D721Med (cell line): ENCODE results near the gene CCDC85C.
A peak's percentile ranks its signal among the peaks of the same experiment; 100 is the strongest.

Source experiments
- DNase-seq: peaks from one replicate; pipeline ENCODE4 v3.0.0; 2011; ENCODE audit warnings: low spot score; ENCODE audit not compliant: insufficient read length
- FAIRE-seq: peaks from 2 replicates; lab custom pipeline; 2011; peaks lifted over from hg19 to GRCh38; lab: Jason Lieb, UNC
- TF ChIP-seq, protein P1 (sequence below): IDR thresholded peaks from 2 replicates; pipeline ENCODE4 v1.5.1; 2012; ENCODE audit warnings: mild to moderate bottlenecking, control low read depth; ENCODE audit not compliant: insufficient read depth; ENCODE audit errors: missing control alignments

Gene CCDC85C

DNA sequence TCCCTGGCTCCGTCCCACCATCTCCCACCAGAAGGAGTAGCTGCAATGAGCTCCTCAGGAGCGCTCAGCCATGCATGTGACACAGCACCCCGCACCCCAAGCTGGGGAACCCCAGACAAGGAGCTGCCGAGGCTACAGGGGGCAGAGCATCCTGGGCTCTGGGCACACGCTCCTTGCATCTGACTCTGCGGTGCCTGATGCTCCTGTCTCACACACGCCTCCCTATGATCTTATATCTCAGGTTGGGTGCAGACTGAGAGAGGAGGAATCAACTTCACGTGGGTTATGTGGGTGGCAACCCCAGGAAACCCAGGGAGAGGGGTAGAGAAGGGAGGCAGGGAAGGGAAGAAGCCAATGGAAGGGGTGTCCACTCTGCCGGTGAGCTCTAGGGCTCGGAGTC, 62.8 kb downstream of the CCDC85C start:
- DNase-seq (no peak), FAIRE-seq (no peak)
- TF ChIP-seq, protein P1, sequence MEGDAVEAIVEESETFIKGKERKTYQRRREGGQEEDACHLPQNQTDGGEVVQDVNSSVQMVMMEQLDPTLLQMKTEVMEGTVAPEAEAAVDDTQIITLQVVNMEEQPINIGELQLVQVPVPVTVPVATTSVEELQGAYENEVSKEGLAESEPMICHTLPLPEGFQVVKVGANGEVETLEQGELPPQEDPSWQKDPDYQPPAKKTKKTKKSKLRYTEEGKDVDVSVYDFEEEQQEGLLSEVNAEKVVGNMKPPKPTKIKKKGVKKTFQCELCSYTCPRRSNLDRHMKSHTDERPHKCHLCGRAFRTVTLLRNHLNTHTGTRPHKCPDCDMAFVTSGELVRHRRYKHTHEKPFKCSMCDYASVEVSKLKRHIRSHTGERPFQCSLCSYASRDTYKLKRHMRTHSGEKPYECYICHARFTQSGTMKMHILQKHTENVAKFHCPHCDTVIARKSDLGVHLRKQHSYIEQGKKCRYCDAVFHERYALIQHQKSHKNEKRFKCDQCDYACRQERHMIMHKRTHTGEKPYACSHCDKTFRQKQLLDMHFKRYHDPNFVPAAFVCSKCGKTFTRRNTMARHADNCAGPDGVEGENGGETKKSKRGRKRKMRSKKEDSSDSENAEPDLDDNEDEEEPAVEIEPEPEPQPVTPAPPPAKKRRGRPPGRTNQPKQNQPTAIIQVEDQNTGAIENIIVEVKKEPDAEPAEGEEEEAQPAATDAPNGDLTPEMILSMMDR: no peak

DNA sequence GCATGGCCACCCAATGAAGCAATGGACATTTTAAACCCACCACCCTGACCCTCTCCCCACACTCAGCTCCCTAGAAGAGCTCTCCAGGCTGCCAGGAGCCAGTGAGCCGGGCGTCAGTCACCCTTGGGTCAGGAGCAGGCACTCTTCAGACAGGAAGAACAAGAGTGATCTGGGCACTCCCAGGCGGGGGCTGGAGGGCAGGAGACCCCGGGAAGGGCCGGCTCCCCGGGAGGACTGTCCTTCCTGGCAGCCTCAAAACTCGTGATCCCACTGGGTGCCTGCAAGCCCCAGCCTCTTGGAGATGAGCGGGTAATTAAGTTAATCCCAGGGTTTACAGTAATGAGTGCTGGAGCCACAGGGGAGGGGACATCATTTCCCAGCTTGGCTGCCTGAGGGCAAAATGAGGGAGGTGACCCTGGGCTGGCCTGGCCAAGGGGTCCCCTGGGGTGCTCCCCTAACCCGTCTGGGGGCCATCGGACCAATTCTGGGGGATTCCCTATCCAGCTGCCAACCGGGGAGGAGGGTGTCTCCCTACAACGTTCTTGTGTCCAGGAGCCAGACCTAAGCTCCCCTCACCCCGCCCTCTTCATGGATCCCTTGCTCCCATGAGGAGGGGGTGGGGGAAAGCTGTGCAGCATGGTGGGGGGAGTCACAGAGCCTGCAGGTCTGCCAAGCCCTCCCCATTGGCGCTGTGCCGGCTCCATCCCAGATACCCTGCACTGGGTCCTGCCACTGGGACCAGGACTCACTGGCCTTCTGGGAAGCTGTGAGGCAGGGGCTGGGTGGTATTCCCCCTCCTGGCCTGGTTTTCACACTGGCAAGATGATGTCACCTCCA, 63.6 kb downstream of the CCDC85C start:
- FAIRE-seq: no peak
- peak; percentile 77 for DNase-seq
- TF ChIP-seq, protein P1: no peak

DNA sequence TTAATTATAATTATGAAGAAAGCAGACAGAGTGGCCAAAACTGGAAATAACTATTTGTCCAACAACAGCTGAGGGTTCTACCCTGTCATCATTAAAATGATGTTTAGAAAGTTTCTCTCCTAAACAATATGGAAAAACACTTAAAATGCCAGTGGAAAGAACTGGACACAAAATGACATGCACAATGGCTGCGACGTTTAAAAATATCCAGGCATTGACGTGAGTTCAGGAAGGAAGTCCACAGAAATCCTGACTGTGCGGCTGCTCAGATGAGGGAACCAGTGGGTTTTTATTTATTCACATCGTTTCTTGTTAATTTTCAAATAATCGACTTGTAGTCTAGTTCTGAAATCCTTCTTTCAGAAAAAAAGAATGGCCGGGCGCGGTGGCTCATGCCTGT, 64.5 kb downstream of the CCDC85C start:
- DNase-seq (no peak), FAIRE-seq (no peak)
- TF ChIP-seq, protein P1: no peak

DNA sequence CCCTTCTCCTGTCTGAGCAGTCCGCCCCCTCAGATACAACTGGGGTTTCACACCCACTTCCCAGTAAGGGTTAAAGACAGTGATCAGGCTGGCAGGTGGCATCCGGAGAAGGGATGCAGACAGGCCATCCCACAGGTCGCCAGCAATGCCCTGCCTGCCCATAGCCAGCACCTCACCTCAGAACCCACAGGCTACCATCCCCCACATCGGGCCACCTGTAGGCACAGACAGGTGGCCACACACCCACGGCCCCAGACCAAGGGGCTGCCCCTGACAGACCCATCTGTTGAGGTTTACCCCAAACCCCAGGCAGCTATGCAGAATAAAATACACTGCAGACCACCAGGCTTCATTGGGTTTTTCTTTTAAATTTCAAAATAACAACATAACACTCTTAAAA, 65.3 kb downstream of the CCDC85C start:
- TF ChIP-seq, protein P1: no peak
- FAIRE-seq: no peak
- no peak for DNase-seq

DNA sequence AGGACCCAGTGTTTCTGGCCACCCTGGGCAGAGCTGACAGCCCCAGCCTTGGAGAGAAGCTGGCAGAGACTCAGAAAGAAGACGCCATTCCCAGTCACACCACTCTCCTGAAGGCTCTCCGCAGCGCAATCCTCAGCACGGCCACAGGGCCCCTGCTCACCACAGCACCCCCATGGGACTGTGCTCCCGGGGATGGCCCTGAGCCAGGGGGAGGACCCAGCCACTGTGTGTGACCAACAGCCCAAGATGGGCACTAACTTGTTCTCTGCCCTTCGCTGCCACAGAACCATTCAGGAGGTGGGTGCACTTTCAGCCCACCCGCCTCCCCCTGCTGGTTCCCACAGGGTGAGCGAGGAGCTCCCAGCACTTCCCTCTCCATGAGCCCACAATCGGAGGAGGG, 65.7 kb downstream of the CCDC85C start:
- TF ChIP-seq, protein P1: no peak
- DNase-seq: no peak
- no peak for FAIRE-seq

DNA sequence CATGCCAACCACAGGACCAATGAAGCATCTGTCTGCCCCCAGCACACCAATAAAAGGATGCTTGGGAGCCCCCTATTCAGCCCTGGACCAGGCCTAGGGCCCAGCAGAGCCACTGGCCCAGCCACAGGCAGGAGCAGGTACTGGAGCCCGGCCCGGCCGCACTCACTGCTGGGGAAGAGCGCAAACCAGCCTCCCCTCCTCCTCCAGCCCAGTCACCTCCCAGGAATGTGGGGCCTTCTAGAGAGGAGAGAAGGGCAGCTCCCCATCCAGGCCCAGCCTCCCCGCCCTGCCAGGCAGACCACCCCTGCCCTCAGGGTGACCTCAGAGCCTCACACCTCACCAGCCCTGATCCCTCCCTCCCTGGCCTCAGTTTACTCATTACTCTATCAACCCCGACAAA, 66.6 kb downstream of the CCDC85C start:
- DNase-seq (no peak), FAIRE-seq (no peak)
- TF ChIP-seq, protein P1: no peak
